ENCODE data around the gene EMC6.

DNA sequence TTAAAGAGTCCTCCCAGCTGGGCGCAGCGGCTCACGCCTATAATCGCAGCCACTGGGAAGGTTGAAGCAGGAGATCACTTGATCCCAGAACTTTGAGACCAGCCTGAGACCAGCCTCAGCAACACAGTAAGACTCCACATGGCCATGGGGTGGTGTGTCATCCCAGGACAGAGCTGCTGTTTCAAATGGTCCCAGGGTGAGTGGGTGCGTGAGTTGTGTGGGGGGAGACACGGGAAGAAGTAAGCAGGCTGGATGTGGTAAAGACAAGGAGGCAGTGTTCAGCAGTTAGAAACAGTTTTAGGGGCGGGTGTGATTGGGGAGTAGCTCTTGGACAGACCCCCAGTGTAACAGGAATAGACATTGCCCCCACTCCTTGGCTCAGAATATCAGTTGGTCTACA is 36.3 kb upstream of the EMC6 start:
- TF ChIP-seq GATA3 (IDR thresholded peaks at IDR 0.05; ENCODE audit: low read depth, low read length) (no peak), GATA2 (IDR thresholded peaks at IDR 0.05; ENCODE audit: low read depth, low read length) (no peak)
